Activated CD4-positive, alpha-beta T cell treated with anti-CD3 and anti-CD28 coated beads for 4 hours (primary cell): Measurements from ENCODE around the gene LYRM2.

Experiments
- DNase-seq, 2 donors: peaks; one replicate each; pipeline ENCODE4 v3.0.0-alpha.2; 2020

LYRM2 gene

GRCh38 chr6:89590133-89590532, 48.4 kb downstream of the LYRM2 start:
- DNase-seq = no peak

- no peak for DNase-seq
Observed at GRCh38 chr6:89589297-89590025, 49.1 kb downstream of the LYRM2 start.

GRCh38 chr6:89585154-89585553, 53.4 kb downstream of the LYRM2 start:
- no peak for DNase-seq

- no peak for DNase-seq
Observed at GRCh38 chr6:89584539-89584938, 54.0 kb downstream of the LYRM2 start.

- DNase-seq = no peak
Observed at GRCh38 chr6:89583559-89583958, 55.0 kb downstream of the LYRM2 start.

- no peak for DNase-seq
Observed at GRCh38 chr6:89582669-89583325, 55.8 kb downstream of the LYRM2 start.

- no peak for DNase-seq
Observed at GRCh38 chr6:89581689-89582088, 56.9 kb downstream of the LYRM2 start.

GRCh38 chr6:89580997-89581666, 57.4 kb downstream of the LYRM2 start:
- no peak for DNase-seq

GRCh38 chr6:89575562-89575960, 63.0 kb downstream of the LYRM2 start:
- DNase-seq = no peak

- no peak for DNase-seq
Observed at GRCh38 chr6:89574910-89575561, 63.5 kb downstream of the LYRM2 start.

- DNase-seq = no peak
Observed at GRCh38 chr6:89567630-89568390, 70.7 kb downstream of the LYRM2 start.

GRCh38 chr6:89566930-89567629, 71.5 kb downstream of the LYRM2 start:
- DNase-seq = no peak

GRCh38 chr6:89566008-89566800, 72.3 kb downstream of the LYRM2 start:
- no peak for DNase-seq

GRCh38 chr6:89564752-89565427, 73.7 kb downstream of the LYRM2 start:
- no peak for DNase-seq

GRCh38 chr6:89563866-89564265, 74.7 kb downstream of the LYRM2 start:
- no peak for DNase-seq

GRCh38 chr6:89562093-89562973, 76.2 kb downstream of the LYRM2 start:
- no peak for DNase-seq

GRCh38 chr6:89559487-89559886, 79.1 kb downstream of the LYRM2 start:
- no peak for DNase-seq

- DNase-seq = no peak
Observed at GRCh38 chr6:89555806-89556205, 82.7 kb downstream of the LYRM2 start.

GRCh38 chr6:89555031-89555430, 83.5 kb downstream of the LYRM2 start:
- DNase-seq = no peak

- no peak for DNase-seq
Observed at GRCh38 chr6:89554106-89554505, 84.4 kb downstream of the LYRM2 start.
